ENCODE data around the gene MSTN. TPM values are rescaled to one million over a fixed set of nuclear protein-coding genes. Genes with fewer than 3 reads are reported as not detected.

MSTN gene
- total RNA-seq, 3 donors from 2014 or later (not counting 1 experiment from before 2014, with no cell fraction given) = not detected

GRCh38 chr2:190107409-190107808, 44.9 kb upstream of the MSTN start:
- ATAC-seq = no peak
- Mint-ChIP-seq H3K9me3 (no peaks in the 10 kb centered on the region), H3K4me3 (no peak overlapping the region), H3K36me3 (peaks cover 3% of the 10 kb centered on the region), H3K4me1 (no peaks in the 10 kb centered on the region), H3K27me3 (ENCODE audit: low read depth in 2 of 2) (peaks cover 8 to 33% of the 10 kb centered on the region in 2 donors), H3K27ac (no peak overlapping the region)
- WGBS (ENCODE audit: insufficient coverage) = 43% methylated on average over 2 of the region's 4 CpGs
- Histone ChIP-seq H3K4me1 (ENCODE audit: control insufficient read depth, insufficient read depth, low read length) (no peaks in the 10 kb centered on the region), H3K27me3 (ENCODE audit: control insufficient read depth, insufficient read depth, low read length) (no peaks in the 10 kb centered on the region), H3K4me3 (ENCODE audit: low read length) (no peak overlapping the region), H3K9me3 (ENCODE audit: control insufficient read depth, insufficient read depth, low read length) (no peaks in the 10 kb centered on the region), H3K36me3 (ENCODE audit: control insufficient read depth, insufficient read depth, low read length) (no peaks in the 10 kb centered on the region), H3K27ac (ENCODE audit: low read length) (no peak overlapping the region)
- DNase-seq = no peak
- intact Hi-C loops (cut with micrococcal nuclease) = no loop called here
- TF ChIP-seq, protein P1, sequence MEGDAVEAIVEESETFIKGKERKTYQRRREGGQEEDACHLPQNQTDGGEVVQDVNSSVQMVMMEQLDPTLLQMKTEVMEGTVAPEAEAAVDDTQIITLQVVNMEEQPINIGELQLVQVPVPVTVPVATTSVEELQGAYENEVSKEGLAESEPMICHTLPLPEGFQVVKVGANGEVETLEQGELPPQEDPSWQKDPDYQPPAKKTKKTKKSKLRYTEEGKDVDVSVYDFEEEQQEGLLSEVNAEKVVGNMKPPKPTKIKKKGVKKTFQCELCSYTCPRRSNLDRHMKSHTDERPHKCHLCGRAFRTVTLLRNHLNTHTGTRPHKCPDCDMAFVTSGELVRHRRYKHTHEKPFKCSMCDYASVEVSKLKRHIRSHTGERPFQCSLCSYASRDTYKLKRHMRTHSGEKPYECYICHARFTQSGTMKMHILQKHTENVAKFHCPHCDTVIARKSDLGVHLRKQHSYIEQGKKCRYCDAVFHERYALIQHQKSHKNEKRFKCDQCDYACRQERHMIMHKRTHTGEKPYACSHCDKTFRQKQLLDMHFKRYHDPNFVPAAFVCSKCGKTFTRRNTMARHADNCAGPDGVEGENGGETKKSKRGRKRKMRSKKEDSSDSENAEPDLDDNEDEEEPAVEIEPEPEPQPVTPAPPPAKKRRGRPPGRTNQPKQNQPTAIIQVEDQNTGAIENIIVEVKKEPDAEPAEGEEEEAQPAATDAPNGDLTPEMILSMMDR (IDR thresholded peaks at IDR 0.05) = no peak

DNA sequence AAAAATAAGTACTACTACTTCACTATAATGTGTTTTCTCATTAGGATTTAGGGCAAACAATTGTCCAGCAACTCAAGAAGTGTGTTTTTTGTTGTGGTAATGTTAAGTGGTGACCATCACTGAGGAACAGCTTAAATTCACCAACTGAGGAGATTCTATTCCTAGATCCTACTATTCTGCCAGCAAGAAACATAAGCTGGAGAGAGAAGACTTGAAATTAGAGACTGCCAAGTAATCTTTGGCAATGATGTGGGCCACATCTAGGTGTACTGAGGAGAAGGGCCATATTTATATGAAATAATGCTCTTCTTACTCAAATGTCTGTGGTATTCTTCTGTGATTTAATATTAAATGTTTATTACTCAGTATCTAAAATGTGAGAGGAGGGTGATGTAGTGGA, 44.3 kb upstream of the MSTN start:
- H3K4me1 Mint-ChIP-seq = no peaks in the 10 kb centered on the region
- H3K9me3 Mint-ChIP-seq = peaks cover 0 to 2% of the 10 kb centered on the region in 2 donors
- Histone ChIP-seq H3K9me3 (ENCODE audit: control insufficient read depth, insufficient read depth, low read length) (no peaks in the 10 kb centered on the region), H3K4me1 (ENCODE audit: control insufficient read depth, insufficient read depth, low read length) (no peaks in the 10 kb centered on the region), H3K4me3 (ENCODE audit: low read length) (no peak overlapping the region), H3K36me3 (ENCODE audit: control insufficient read depth, insufficient read depth, low read length) (no peaks in the 10 kb centered on the region), H3K27ac (ENCODE audit: low read length) (no peak overlapping the region), H3K27me3 (ENCODE audit: control insufficient read depth, insufficient read depth, low read length) (no peaks in the 10 kb centered on the region)
- H3K27me3 Mint-ChIP-seq (ENCODE audit: low read depth in 2 of 2) = peaks cover 13 to 39% of the 10 kb centered on the region in 2 donors
- ATAC-seq (no peak), DNase-seq (no peak)
- peaks cover 9% of the 10 kb centered on the region for H3K36me3 Mint-ChIP-seq
- H3K4me3 Mint-ChIP-seq = no peak overlapping the region
- intact Hi-C loops (cut with micrococcal nuclease) = no loop called here
- no peak overlapping the region for H3K27ac Mint-ChIP-seq
- TF ChIP-seq, protein P1 (IDR thresholded peaks at IDR 0.05) = no peak

- peaks cover 15 to 45% of the 10 kb centered on the region in 2 donors for H3K27me3 Mint-ChIP-seq (ENCODE audit: low read depth in 2 of 2)
- no peaks in the 10 kb centered on the region for H3K9me3 ChIP-seq (ENCODE audit: control insufficient read depth, insufficient read depth, low read length)
- TF ChIP-seq, protein P1 (IDR thresholded peaks at IDR 0.05) = no peak
- no peaks in the 10 kb centered on the region for H3K4me1 Mint-ChIP-seq
- H3K27me3 ChIP-seq (ENCODE audit: control insufficient read depth, insufficient read depth, low read length) = no peaks in the 10 kb centered on the region
- no peak overlapping the region for H3K27ac ChIP-seq (ENCODE audit: low read length)
- intact Hi-C loops (cut with micrococcal nuclease) = no loop called here
- H3K36me3 Mint-ChIP-seq = peaks cover 12% of the 10 kb centered on the region
- no peaks in the 10 kb centered on the region for H3K4me1 ChIP-seq (ENCODE audit: control insufficient read depth, insufficient read depth, low read length)
- DNase-seq (no peak), ATAC-seq (no peak)
- H3K27ac Mint-ChIP-seq = no peak overlapping the region
- peaks cover 0 to 3% of the 10 kb centered on the region in 2 donors for H3K9me3 Mint-ChIP-seq
- H3K4me3 Mint-ChIP-seq = no peak overlapping the region
- no peaks in the 10 kb centered on the region for H3K36me3 ChIP-seq (ENCODE audit: control insufficient read depth, insufficient read depth, low read length)
- H3K4me3 ChIP-seq (ENCODE audit: low read length) = no peak overlapping the region
- WGBS (ENCODE audit: insufficient coverage) = 62% methylated on average over 2 of the region's 2 CpGs
These were observed 43.0 kb upstream of the MSTN start for GRCh38 chr2:190105554-190105953.

DNA sequence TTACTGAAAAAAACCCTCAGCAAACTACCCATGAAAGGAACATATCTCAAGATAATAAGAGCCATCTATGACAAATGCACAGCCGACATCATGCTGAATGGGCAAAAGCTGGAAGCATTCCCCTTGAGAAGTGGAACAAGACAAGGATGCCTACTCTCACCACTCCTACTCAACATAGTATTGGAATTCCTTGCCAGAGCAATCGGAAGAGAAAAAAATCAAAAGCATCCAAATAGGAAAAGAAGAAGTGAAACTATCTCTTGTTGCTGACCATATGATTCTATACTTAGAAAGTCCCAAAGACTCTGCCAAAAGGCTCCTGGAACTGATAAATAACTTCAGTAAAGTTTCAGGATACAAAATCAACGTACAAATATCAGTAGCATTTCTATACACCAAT, 40.6 kb upstream of the MSTN start:
- WGBS (ENCODE audit: insufficient coverage) = 71% methylated on average over 3 of the region's 3 CpGs
- no peaks in the 10 kb centered on the region for H3K36me3 ChIP-seq (ENCODE audit: control insufficient read depth, insufficient read depth, low read length)
- DNase-seq (no peak), ATAC-seq (no peak)
- H3K4me3 ChIP-seq (ENCODE audit: low read length) = no peak overlapping the region
- H3K27me3 ChIP-seq (ENCODE audit: control insufficient read depth, insufficient read depth, low read length) = no peaks in the 10 kb centered on the region
- TF ChIP-seq, protein P1 (IDR thresholded peaks at IDR 0.05) = no peak
- peaks cover 15 to 45% of the 10 kb centered on the region in 2 donors for H3K27me3 Mint-ChIP-seq (ENCODE audit: low read depth in 2 of 2)
- no peaks in the 10 kb centered on the region for H3K9me3 ChIP-seq (ENCODE audit: control insufficient read depth, insufficient read depth, low read length)
- peaks cover 12% of the 10 kb centered on the region for H3K36me3 Mint-ChIP-seq
- H3K27ac ChIP-seq (ENCODE audit: low read length) = no peak overlapping the region
- H3K4me3 Mint-ChIP-seq = no peak overlapping the region
- intact Hi-C loops (cut with micrococcal nuclease) = no loop called here
- no peaks in the 10 kb centered on the region for H3K4me1 Mint-ChIP-seq
- H3K9me3 Mint-ChIP-seq = peaks cover 0 to 3% of the 10 kb centered on the region in 2 donors
- H3K27ac Mint-ChIP-seq = no peak overlapping the region
- no peaks in the 10 kb centered on the region for H3K4me1 ChIP-seq (ENCODE audit: control insufficient read depth, insufficient read depth, low read length)
